Heart left ventricle (tissue), 16 donors: ENCODE data around the gene USH1C. TPM values are rescaled to one million over a fixed set of nuclear protein-coding genes. Genes with fewer than 3 reads are reported as not detected.

Source experiments
- ATAC-seq, 4 donors: fragments of 200-7000 bp; cut with Tn5 transposase; one replicate each; pipeline ENCODE4 v1.9.1; 2020 to 2022; ENCODE audit warnings: moderate library complexity in 4 of 4, mild to moderate bottlenecking in 3 of 4, moderate number of reproducible peaks in 1 of 4
- DNase-seq, 5 donors: peaks; one replicate each; pipeline ENCODE4 v3.0.0-alpha.2; 2020
- H3K27ac ChIP-seq, 12 donors: fragments of 200-600 bp; sonication (generic) in 4 of 12; one replicate each; pipeline versions ENCODE4 v1.5.0 to v1.8.0; 2016 to 2022; ENCODE audit warnings: mild to moderate bottlenecking in 2 of 12
- H3K27me3 ChIP-seq, 9 donors: fragments of 200-600 bp; sonication (generic) in 2 of 9; one replicate each; pipeline versions ENCODE4 v1.5.1 to v1.8.0; 2016 to 2022; ENCODE audit warnings: mild to moderate bottlenecking in 3 of 9
- H3K36me3 ChIP-seq, 9 donors: fragments of 200-600 bp; sonication (generic) in 2 of 9; one replicate each; pipeline versions ENCODE4 v1.5.0 to v1.8.0; 2018 to 2022; ENCODE audit warnings: mild to moderate bottlenecking in 2 of 9
- H3K4me1 ChIP-seq, 12 donors: fragments of 200-600 bp; sonication (generic) in 4 of 12; one replicate each; pipeline versions ENCODE4 v1.5.0 to v1.8.0; 2016 to 2022; ENCODE audit warnings: mild to moderate bottlenecking in 3 of 12
- H3K4me3 ChIP-seq, 12 donors: fragments of 200-600 bp; sonication (generic) in 4 of 12; one replicate each; pipeline versions ENCODE4 v1.5.0 to v1.8.0; 2017 to 2022; ENCODE audit warnings: mild to moderate bottlenecking in 9 of 12, moderate library complexity in 4 of 12
- H3K9me3 ChIP-seq, 12 donors: fragments of 200-600 bp; sonication (generic) in 4 of 12; one replicate each; pipeline versions ENCODE4 v1.5.0 to v1.8.0; 2016 to 2022; ENCODE audit warnings: mild to moderate bottlenecking in 1 of 12
- POLR2A ChIP-seq, 2 donors: fragments of 450-650 bp; IDR thresholded peaks; one replicate each; pipeline ENCODE4 v1.6.1; 2017; ENCODE audit warnings: antibody characterized with exemption in 2 of 2, mild to moderate bottlenecking in 2 of 2, moderate library complexity in 2 of 2
- WGBS, 4 donors: extraction: QIAGEN DNeasy Blood & Tissue Kit in 2 of 4; methylation state at CpG; one replicate each; pipeline versions ENCODE4 v1.1.5 to v1.1.7; 2013 to 2018; 5-methylcytosine and 5-hydroxymethylcytosine counted together
- intact Hi-C, 10 donors: fragments of 100-400 bp; cut with DNase I; formaldehyde crosslinking; loops; one replicate each; pipeline versions ENCODE4 v1.11.1 to v1.14.2; 2022
- polyA plus RNA-seq, 2 donors: library from polyadenylated mRNA; stranded (reverse); fragments of 200-250 nt; gene quantifications; one replicate each; pipeline ENCODE4 v1.2.3, GENCODE V29; 2013
- total RNA-seq, 9 donors: library from RNA; depleted of rRNA in 2 of 9; stranded (reverse); fragments of >200 nt in 2 of 9; fragmentation: NEBNext Ultra II Directional in 3 of 9; extraction: Animal tissue kit (Norgen Biotek cat#: 25700) in 3 of 9; gene quantifications; one replicate each; pipeline versions ENCODE4 v1.1.0 to v1.2.4, GENCODE V29; 2016 to 2023
- TF ChIP-seq, protein P1 (sequence below), 12 donors: fragments of 200-600 bp; sonication (generic) in 4 of 12; IDR thresholded peaks; one replicate each; pipeline versions ENCODE4 v1.5.0 to v1.8.0; 2018 to 2022; ENCODE audit warnings: antibody characterized with exemption in 12 of 12, mild to moderate bottlenecking in 5 of 12
- donor health status: ischemic (EF 13 %, LVEDD 7.1; RV severe dilation, severe dysfunction).
- donor health status: healthy with polysubstance abuse.
- donor health status: DM: no; HTN: yes; CAD: no.
- donor health status: DM: no; HTN: no; CAD: no.
- donor health status: ischemic (EF 25% LVEDD 6.9; RV normal size, moderate dysfunction).
- donor health status: ischemic (EF 25% LVEDD 5.7; RV mildly dilated, moderate dysfunction).
- donor health status: healthy.
- donor health status: DM: yes; HTN: yes; CAD: no.
- donor health status: ischemic (EF 35%, LVEDD 5.7; RV mildly dilated, moderate dysfunction).
- donor health status: nonischemic (EF 11% LVEDD 7.7; RV severe dilation, severe dysfunction).
- donor health status: DM: yes; HTN: yes; CAD: no.
- donor health status: PGD.
- donor health status: ischemic (EF 29% LVEDD 5.4; RV normal size, mild dysfunction).
- donor health status: nonischemic (EF 23%, LVEDD 6.1; RV moderate dilation, normal function).

Gene USH1C
- total and polyA plus RNA-seq, 11 donors = 0.06 to 0.23 (median 0.16) TPM; not detected in 8

DNA sequence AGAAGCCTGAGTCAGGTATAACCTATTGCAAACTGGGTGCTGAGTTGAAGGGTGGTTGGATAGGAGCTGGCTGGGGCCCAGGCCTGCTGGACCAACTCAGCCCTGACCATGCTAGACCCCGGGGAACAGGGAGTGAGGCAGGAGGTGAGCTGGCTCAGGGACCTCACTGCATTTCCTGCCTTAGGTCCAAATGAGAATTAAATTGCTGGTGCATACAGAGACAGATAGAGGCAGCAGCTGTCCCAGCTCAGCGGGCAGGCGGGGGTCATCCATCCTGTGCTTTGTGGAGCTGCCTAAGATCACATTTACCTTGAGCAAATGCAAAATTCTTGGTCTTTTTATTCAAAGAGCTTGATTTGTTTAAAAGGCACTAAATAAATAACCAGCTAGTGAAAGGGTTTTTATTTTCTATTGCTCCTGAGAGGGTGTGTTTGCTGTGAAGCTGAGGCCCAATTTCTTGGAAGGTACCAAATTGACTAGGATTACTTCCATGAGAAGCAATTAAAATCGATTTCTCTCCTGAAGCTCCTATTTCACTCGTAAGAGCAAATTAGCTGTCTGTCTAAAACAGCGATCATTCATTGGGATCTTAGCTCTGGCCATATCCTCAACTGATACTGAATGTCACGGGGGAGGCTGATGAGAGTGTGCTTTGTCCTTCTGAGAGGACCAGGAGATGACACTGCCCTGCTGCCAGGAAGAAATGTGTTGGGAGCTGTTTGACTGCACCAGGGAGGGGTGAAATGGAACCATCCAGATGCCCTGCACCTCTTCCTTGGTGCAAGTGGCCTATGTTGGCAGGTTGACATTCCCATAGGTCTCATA is 24.9 kb downstream of the USH1C start:
- intact Hi-C loops = no loop called here
- Histone ChIP-seq H3K4me3 (no peak overlapping the region), H3K4me1 (no peaks in the 10 kb centered on the region), H3K36me3 (no peaks in the 10 kb centered on the region), H3K9me3 (no peaks in the 10 kb centered on the region), H3K27ac (no peak overlapping the region), H3K27me3 (no peaks in the 10 kb centered on the region)
- TF ChIP-seq POLR2A (IDR thresholded peaks at IDR 0.05) = no peak
- TF ChIP-seq, protein P1, sequence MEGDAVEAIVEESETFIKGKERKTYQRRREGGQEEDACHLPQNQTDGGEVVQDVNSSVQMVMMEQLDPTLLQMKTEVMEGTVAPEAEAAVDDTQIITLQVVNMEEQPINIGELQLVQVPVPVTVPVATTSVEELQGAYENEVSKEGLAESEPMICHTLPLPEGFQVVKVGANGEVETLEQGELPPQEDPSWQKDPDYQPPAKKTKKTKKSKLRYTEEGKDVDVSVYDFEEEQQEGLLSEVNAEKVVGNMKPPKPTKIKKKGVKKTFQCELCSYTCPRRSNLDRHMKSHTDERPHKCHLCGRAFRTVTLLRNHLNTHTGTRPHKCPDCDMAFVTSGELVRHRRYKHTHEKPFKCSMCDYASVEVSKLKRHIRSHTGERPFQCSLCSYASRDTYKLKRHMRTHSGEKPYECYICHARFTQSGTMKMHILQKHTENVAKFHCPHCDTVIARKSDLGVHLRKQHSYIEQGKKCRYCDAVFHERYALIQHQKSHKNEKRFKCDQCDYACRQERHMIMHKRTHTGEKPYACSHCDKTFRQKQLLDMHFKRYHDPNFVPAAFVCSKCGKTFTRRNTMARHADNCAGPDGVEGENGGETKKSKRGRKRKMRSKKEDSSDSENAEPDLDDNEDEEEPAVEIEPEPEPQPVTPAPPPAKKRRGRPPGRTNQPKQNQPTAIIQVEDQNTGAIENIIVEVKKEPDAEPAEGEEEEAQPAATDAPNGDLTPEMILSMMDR (IDR thresholded peaks at IDR 0.05) = no peak
- no peak for ATAC-seq
- WGBS, 4 donors = 75 to 86% (median 81%) methylated on average over 7 of the region's 7 CpGs
- DNase-seq = no peak

DNA sequence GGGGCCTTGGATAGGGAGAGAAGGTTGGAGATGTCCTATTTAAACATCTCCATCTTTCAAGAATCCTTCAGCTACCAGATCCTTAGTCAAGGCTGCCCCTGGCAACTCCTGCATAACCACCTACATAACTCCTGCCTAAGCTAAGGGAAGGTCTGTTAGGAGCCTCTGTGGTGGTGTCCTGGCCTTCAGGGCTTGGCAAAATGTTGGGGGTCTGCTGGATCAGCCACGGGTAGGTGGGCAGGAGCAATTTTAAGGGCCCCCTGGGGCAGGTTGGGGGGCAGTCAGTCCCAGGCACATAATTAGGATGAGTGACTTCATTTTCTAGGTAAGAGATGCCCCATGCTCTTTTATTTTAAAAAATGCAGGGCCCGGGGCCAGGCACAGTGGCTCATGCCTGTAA is 25.9 kb downstream of the USH1C start:
- no peak for DNase-seq
- WGBS, 4 donors = 69 to 92% (median 90%) methylated on average over 2 of the region's 2 CpGs
- Histone ChIP-seq H3K27ac (no peak overlapping the region), H3K4me3 (no peak overlapping the region), H3K9me3 (no peaks in the 10 kb centered on the region), H3K27me3 (no peaks in the 10 kb centered on the region), H3K4me1 (no peaks in the 10 kb centered on the region), H3K36me3 (no peaks in the 10 kb centered on the region)
- intact Hi-C loops = no loop called here
- TF ChIP-seq, protein P1 (IDR thresholded peaks at IDR 0.05) = no peak
- TF ChIP-seq POLR2A (IDR thresholded peaks at IDR 0.05) = no peak
- ATAC-seq = no peak

DNA sequence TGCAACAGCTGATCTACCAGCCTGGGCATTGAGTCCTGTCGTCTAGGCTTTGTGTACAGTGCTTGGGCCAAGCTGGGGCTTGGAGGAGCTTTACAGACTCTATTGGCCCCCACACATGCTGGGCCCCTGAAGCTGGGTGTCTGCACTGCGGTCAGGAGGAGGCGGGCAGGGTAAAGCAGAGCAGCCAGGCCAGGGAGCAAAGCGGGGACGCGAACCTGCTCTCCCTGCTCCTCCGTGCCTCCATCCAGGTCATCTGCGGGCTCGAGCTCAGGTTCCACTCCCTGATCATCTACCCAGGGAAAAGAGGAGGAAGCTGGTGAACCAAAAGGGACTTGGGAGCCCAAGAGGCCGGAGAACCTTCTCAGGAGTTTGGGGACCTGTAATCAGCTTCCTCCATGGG is 27.0 kb downstream of the USH1C start:
- H3K4me1 ChIP-seq = no peaks in the 10 kb centered on the region
- no peaks in the 10 kb centered on the region for H3K9me3 ChIP-seq
- DNase-seq (no peak), ATAC-seq (no peak)
- TF ChIP-seq, protein P1 (IDR thresholded peaks at IDR 0.05) = no peak
- no peak for TF ChIP-seq POLR2A (IDR thresholded peaks at IDR 0.05)
- no peak overlapping the region for H3K27ac ChIP-seq
- no peak overlapping the region for H3K4me3 ChIP-seq
- no peaks in the 10 kb centered on the region for H3K27me3 ChIP-seq
- intact Hi-C loops = no loop called here
- no peaks in the 10 kb centered on the region for H3K36me3 ChIP-seq
- 89 to 94% (median 91%) methylated on average over 10 of the region's 10 CpGs for WGBS, 4 donors

DNA sequence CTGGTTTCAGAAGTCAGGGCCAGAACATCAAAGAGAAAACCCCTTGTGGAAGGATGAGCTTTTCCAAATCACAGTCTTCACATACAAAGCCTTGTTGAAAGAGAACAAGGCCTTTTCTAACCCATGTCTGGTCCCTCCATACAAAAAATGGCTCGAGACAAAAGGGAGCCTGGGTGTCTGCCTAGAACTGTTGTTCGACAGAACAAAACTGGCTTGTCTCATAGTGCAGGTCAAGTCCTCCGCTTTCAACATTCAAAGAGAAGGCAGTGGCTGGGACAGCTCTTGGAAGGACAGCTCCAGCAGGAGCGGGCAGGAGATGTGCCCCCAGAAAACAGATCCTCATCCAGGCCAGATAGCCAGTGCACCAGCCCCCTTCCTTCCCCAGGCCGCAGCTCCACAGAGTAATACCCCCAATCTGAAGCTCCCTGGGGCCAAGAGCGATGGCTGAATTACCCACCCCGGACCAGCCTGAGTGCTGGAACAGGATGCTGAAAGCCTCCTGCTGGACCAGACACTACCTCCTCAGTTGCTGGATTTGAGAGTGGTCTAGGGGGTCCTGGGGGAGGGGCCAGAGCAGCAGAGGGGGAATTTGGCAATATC is 27.6 kb downstream of the USH1C start:
- H3K9me3 ChIP-seq = no peaks in the 10 kb centered on the region
- intact Hi-C loops = no loop called here
- H3K36me3 ChIP-seq = no peaks in the 10 kb centered on the region
- no peaks in the 10 kb centered on the region for H3K4me1 ChIP-seq
- WGBS, 4 donors = 85 to 95% (median 92%) methylated on average over 6 to 7 of the region's 7 CpGs
- TF ChIP-seq, protein P1 (IDR thresholded peaks at IDR 0.05) = no peak
- TF ChIP-seq POLR2A (IDR thresholded peaks at IDR 0.05) = no peak
- no peaks in the 10 kb centered on the region for H3K27me3 ChIP-seq
- H3K4me3 ChIP-seq = no peak overlapping the region
- H3K27ac ChIP-seq = no peak overlapping the region
- ATAC-seq (no peak), DNase-seq (no peak)
